Right hindlimb (tissue), 1 donor: ENCODE measurements around the gene RGS18.
"Not testable (repeated sequence)": the region's sequence is repeated elsewhere in the genome, so short reads cannot be mapped to it uniquely, and the experiment has no call there.

Experiments
- DNase-seq: peaks from one replicate; pipeline ENCODE4 v3.0.0-alpha.2; 2018

The RGS18 gene

GRCh38 chr1:192158181-192158580 is at the start of gene RGS18:
Gene RGS18 (plus strand): TSS chr1:192158462. CDS start chr1:192158638, 176 bp downstream.
- no peak for DNase-seq

- DNase-seq, result no peak
Measured at GRCh38 chr1:192109576-192109975, 48.7 kb upstream of the RGS18 start.

- no peak for DNase-seq
Measured at GRCh38 chr1:192115000-192115399, 43.3 kb upstream of the RGS18 start.

- DNase-seq, result no peak
Measured at GRCh38 chr1:192118881-192119405, 39.3 kb upstream of the RGS18 start.

- DNase-seq, result no peak
Measured at GRCh38 chr1:192119701-192120100, 38.6 kb upstream of the RGS18 start.

- no peak for DNase-seq
Measured at GRCh38 chr1:192122668-192123067, 35.6 kb upstream of the RGS18 start.

GRCh38 chr1:192123212-192123611 is 35.0 kb upstream of the RGS18 start:
- no peak for DNase-seq

GRCh38 chr1:192126030-192126619 is 32.1 kb upstream of the RGS18 start:
- DNase-seq, result no peak

- no peak for DNase-seq
Measured at GRCh38 chr1:192130175-192130574, 28.1 kb upstream of the RGS18 start.

GRCh38 chr1:192130865-192131264 is 27.4 kb upstream of the RGS18 start:
- not testable (repeated sequence) for DNase-seq

- no peak for DNase-seq
Measured at GRCh38 chr1:192131914-192132313, 26.3 kb upstream of the RGS18 start.

GRCh38 chr1:192133350-192133926 is 24.8 kb upstream of the RGS18 start:
- no peak for DNase-seq

- DNase-seq, result no peak
Measured at GRCh38 chr1:192140382-192140781, 17.9 kb upstream of the RGS18 start.

GRCh38 chr1:192147221-192147620 is 11.0 kb upstream of the RGS18 start:
- no peak for DNase-seq

GRCh38 chr1:192147696-192148095 is 10.6 kb upstream of the RGS18 start:
- DNase-seq, result no peak

- DNase-seq, result no peak
Measured at GRCh38 chr1:192151176-192151575, 7.1 kb upstream of the RGS18 start.

- DNase-seq, result no peak
Measured at GRCh38 chr1:192153276-192153675, 5.0 kb upstream of the RGS18 start.

- no peak for DNase-seq
Measured at GRCh38 chr1:192157067-192157466, 1.2 kb upstream of the RGS18 start.

- DNase-seq, result no peak
Measured at GRCh38 chr1:192159014-192159413, 752 bp downstream of the RGS18 start.

GRCh38 chr1:192159781-192160180 is 1.5 kb downstream of the RGS18 start:
- no peak for DNase-seq

GRCh38 chr1:192160196-192160595 is 1.9 kb downstream of the RGS18 start:
- DNase-seq, result no peak

- no peak for DNase-seq
Measured at GRCh38 chr1:192161976-192162375, 3.7 kb downstream of the RGS18 start.

- DNase-seq, result no peak
Measured at GRCh38 chr1:192162376-192162775, 4.1 kb downstream of the RGS18 start.

- DNase-seq, result not testable (repeated sequence)
Measured at GRCh38 chr1:192165002-192165401, 6.7 kb downstream of the RGS18 start.

GRCh38 chr1:192167011-192167410 is 8.7 kb downstream of the RGS18 start:
- no peak for DNase-seq
